ENCODE data around the gene MLLT3. TPM values are rescaled to one million over a fixed set of nuclear protein-coding genes. Genes with fewer than 3 reads are reported as not detected.

MLLT3 gene
- total and polyA plus RNA-seq, 2 donors (not counting 3 experiments of a cell fraction or from before 2014, with no cell fraction given) = 6.1 to 10.0 TPM

- no peaks in the 10 kb centered on the region for H3K36me3 ChIP-seq (ENCODE audit: control insufficient read depth in 2 of 2, extremely low read depth in 1 of 2, insufficient read depth in 2 of 2, low read length in 2 of 2)
- H3K9me3 ChIP-seq (replicated peaks; ENCODE audit: control insufficient read depth, insufficient read depth, low read length) = no peaks in the 10 kb centered on the region
- H3K9me1 ChIP-seq (replicated peaks; ENCODE audit: control insufficient read depth, extremely low read depth, insufficient read depth, low read length) = no peaks in the 10 kb centered on the region
- no peak for FAIRE-seq
- no peak overlapping the region for H3K9ac ChIP-seq (replicated peaks; ENCODE audit: extremely low read depth, insufficient read depth, low read length)
- no peak for TF ChIP-seq MAX (IDR thresholded peaks at IDR 0.05; ENCODE audit: insufficient read depth, insufficient read length)
- TF ChIP-seq, protein P1, sequence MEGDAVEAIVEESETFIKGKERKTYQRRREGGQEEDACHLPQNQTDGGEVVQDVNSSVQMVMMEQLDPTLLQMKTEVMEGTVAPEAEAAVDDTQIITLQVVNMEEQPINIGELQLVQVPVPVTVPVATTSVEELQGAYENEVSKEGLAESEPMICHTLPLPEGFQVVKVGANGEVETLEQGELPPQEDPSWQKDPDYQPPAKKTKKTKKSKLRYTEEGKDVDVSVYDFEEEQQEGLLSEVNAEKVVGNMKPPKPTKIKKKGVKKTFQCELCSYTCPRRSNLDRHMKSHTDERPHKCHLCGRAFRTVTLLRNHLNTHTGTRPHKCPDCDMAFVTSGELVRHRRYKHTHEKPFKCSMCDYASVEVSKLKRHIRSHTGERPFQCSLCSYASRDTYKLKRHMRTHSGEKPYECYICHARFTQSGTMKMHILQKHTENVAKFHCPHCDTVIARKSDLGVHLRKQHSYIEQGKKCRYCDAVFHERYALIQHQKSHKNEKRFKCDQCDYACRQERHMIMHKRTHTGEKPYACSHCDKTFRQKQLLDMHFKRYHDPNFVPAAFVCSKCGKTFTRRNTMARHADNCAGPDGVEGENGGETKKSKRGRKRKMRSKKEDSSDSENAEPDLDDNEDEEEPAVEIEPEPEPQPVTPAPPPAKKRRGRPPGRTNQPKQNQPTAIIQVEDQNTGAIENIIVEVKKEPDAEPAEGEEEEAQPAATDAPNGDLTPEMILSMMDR (IDR thresholded peaks at IDR 0.05; ENCODE audit: extremely low read depth in 1 of 2, insufficient read depth in 1 of 2, low read depth in 1 of 2, low read length in 2 of 2) = no peak
- no peak for TF ChIP-seq GATA2 (IDR thresholded peaks at IDR 0.05; ENCODE audit: insufficient read depth, insufficient read length, low read depth, low read length)
- no peak for TF ChIP-seq JUN (IDR thresholded peaks at IDR 0.05; ENCODE audit: borderline replicate concordance, insufficient read depth, insufficient read length, low read depth)
- TF ChIP-seq MYC (IDR thresholded peaks at IDR 0.05; ENCODE audit: low read depth, low read length) = no peak
- TF ChIP-seq EZH2 (IDR thresholded peaks at IDR 0.05; ENCODE audit: borderline replicate concordance, low read depth, low read length, severe bottlenecking) = no peak
- TF ChIP-seq FOS (IDR thresholded peaks at IDR 0.05; ENCODE audit: borderline replicate concordance, insufficient read depth, low read length) = no peak
- no peak for TF ChIP-seq POLR2AphosphoS5 (IDR thresholded peaks at IDR 0.05; ENCODE audit: insufficient read depth, low read depth, low read length)
- TF ChIP-seq POLR2A (IDR thresholded peaks at IDR 0.05; ENCODE audit: low read depth, low read length) = no peak
- POLR2A ChIA-PET = no interaction called here
- DNase-seq (ENCODE audit: low read depth, low spot score) = no peak
- intact Hi-C loops (cut with micrococcal nuclease) (no loop called here), dilution Hi-C loops (cut with MboI; ENCODE audit: extremely low pct_ligation_motif_present, low sequenced_read_pairs) (no loop called here)
- H4K20me1 ChIP-seq (replicated peaks; ENCODE audit: control insufficient read depth, extremely low read depth, insufficient read depth, low read length) = no peaks in the 10 kb centered on the region
- H2AFZ ChIP-seq (ENCODE audit: low read depth, low read length) = no peak overlapping the region
- H3K27ac ChIP-seq (ENCODE audit: insufficient read depth, low read depth, low read length) = no peak overlapping the region
- no peaks in the 10 kb centered on the region for H3K79me2 ChIP-seq (ENCODE audit: control insufficient read depth, insufficient read depth, low read length)
- no peaks in the 10 kb centered on the region for H3K4me1 ChIP-seq (ENCODE audit: control insufficient read depth, extremely low read depth, insufficient read depth, low read length)
- CTCF ChIA-PET = no interaction called here
- H3K4me2 ChIP-seq (ENCODE audit: insufficient read depth, low read length) = no peak overlapping the region
- no TSS peak for BruUV-seq (replicated peaks)
- H3K27me3 ChIP-seq (ENCODE audit: control insufficient read depth in 2 of 2, insufficient read depth in 2 of 2, low read length in 2 of 2) = no peaks in the 10 kb centered on the region
- no peak overlapping the region for H3K4me3 ChIP-seq (replicated peaks in 1 of 3; ENCODE audit: insufficient read depth in 1 of 3, low read depth in 1 of 3, low read length in 3 of 3)
Measured at GRCh38 chr9:20314981-20315380, 307.3 kb downstream of the MLLT3 start.

Data from endothelial cell of umbilical vein (primary cell).